DOHH2 (cell line): ENCODE results near the gene ACKR3.

Experiments used
- H3F3A ChIP-seq: fragments of 200-600 bp; sonication (generic), shearing (Covaris generic); 2 replicates; pipeline ENCODE4 v1.6.0; 2016; ENCODE audit warnings: antibody characterized with exemption, mild to moderate bottlenecking; ENCODE audit not compliant: control insufficient read depth, insufficient read depth
- H3K27ac ChIP-seq: fragments of 200-600 bp; sonication (generic); 2 replicates; pipeline ENCODE4 v1.5.1; 2014; ENCODE audit warnings: low read depth, mild to moderate bottlenecking, low read length, moderate library complexity
- H3K27me3 ChIP-seq: fragments of 200-600 bp; sonication (generic); 2 replicates; pipeline ENCODE4 v1.6.1; 2014; ENCODE audit warnings: mild to moderate bottlenecking, low read length, mixed read lengths; ENCODE audit not compliant: control insufficient read depth
- H3K36me3 ChIP-seq: fragments of 200-600 bp; sonication (generic); 2 replicates; pipeline ENCODE4 v1.6.1; 2014; ENCODE audit warnings: mild to moderate bottlenecking, low read length, moderate library complexity, mixed read lengths; ENCODE audit not compliant: control insufficient read depth
- H3K4me1 ChIP-seq: fragments of 200-600 bp; sonication (generic); 2 replicates; pipeline ENCODE4 v1.6.1; 2014; ENCODE audit warnings: mild to moderate bottlenecking, low read length, mixed read lengths; ENCODE audit not compliant: control insufficient read depth
- H3K4me2 ChIP-seq: fragments of 200-600 bp; sonication (generic); 2 replicates; pipeline ENCODE4 v1.6.0; 2014; ENCODE audit warnings: mild to moderate bottlenecking, low read length, moderate library complexity
- H3K4me3 ChIP-seq: fragments of 200-600 bp; sonication (generic); 2 replicates; pipeline ENCODE4 v1.5.1; 2014; ENCODE audit warnings: mild to moderate bottlenecking, low read length, mixed read lengths
- H3K79me2 ChIP-seq: fragments of 200-600 bp; sonication (generic); 2 replicates; pipeline ENCODE4 v1.6.1; 2014; ENCODE audit warnings: mild to moderate bottlenecking, low read length, mixed read lengths; ENCODE audit not compliant: control insufficient read depth
- H3K9me2 ChIP-seq: fragments of 200-600 bp; sonication (generic); replicated peaks from 2 replicates; pipeline ENCODE4 v1.6.1; 2014; ENCODE audit warnings: mild to moderate bottlenecking, low read length, mixed read lengths; ENCODE audit not compliant: control insufficient read depth
- H3K9me3 ChIP-seq: fragments of 200-600 bp; sonication (generic); 2 replicates; pipeline ENCODE4 v1.6.1; 2014; ENCODE audit warnings: antibody characterized with exemption, low read length, mixed read lengths; ENCODE audit not compliant: control insufficient read depth, insufficient read depth
- H4K20me1 ChIP-seq: fragments of 200-600 bp; sonication (generic); 2 replicates; pipeline ENCODE4 v1.6.0; 2014; ENCODE audit warnings: low read depth, mild to moderate bottlenecking, antibody characterized with exemption, low read length, moderate library complexity; ENCODE audit not compliant: control insufficient read depth, insufficient read depth
- EZH2phosphoT487 ChIP-seq: fragments of 200-600 bp; sonication (generic); IDR thresholded peaks from 2 replicates; pipeline ENCODE4 v1.6.1; 2017; ENCODE audit warnings: borderline replicate concordance, mild to moderate bottlenecking, antibody characterized with exemption, low read length, moderate library complexity, mixed read lengths
- TF ChIP-seq, protein P1 (sequence below): fragments of 200-600 bp; sonication (generic); IDR thresholded peaks from one replicate; pipeline ENCODE4 v1.5.1; 2014; ENCODE audit warnings: antibody characterized with exemption, mild to moderate bottlenecking, low read depth, low read length; ENCODE audit not compliant: poor library complexity, severe bottlenecking

ACKR3 gene

DNA sequence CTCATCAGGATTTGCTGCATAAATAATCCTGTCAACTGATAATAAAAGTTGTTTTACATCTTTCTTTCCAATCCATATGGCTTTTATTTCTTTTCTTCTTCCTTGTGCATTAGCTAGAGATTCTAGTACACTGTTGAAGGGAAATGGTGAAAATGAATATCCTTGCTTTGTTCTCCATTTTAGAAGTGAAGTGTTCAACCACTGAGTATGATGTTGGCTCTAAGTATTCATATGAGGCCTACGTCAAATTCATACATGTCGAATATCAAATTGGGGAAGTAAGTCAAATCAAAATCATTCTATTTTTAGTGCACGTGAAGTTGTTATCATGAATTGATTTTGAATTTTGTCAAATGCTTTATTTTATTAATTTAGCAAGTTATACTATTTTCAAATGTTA, 7.8 kb upstream of the ACKR3 start:
- Histone ChIP-seq H3F3A (peaks cover 19% of the 10 kb centered on the region), H3K36me3 (no peaks in the 10 kb centered on the region), H3K4me3 (no peak overlapping the region), H3K27me3 (no peaks in the 10 kb centered on the region), H3K79me2 (no peaks in the 10 kb centered on the region), H3K27ac (no peak overlapping the region), H4K20me1 (no peaks in the 10 kb centered on the region), H3K4me1 (peaks cover 75% of the 10 kb centered on the region), H3K9me2 (no peaks in the 10 kb centered on the region), H3K9me3 (no peaks in the 10 kb centered on the region), H3K4me2 (peak overlapping the region; percentile 32; the same call in 1 of the 2 replicates)
- TF ChIP-seq EZH2phosphoT487: no peak

DNA sequence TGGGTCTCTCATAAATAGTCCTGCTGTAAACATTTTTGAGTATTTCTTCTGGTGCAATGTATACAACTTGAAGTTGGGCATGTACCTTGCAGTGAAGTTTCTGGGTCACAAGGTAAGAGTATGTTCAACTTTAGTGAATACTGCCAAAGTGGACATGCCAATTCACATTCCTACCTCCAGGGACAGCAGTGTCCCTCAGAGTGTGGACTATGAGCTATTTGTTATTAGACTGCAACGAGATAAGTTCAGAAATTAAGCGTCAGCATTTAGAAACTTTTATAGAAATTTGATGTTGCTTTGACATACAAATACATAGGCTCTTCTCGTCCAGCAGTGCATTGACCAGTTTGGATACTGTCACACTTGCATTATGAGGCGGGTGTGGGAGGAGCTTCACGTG, 7.2 kb upstream of the ACKR3 start:
- TF ChIP-seq, protein P1, sequence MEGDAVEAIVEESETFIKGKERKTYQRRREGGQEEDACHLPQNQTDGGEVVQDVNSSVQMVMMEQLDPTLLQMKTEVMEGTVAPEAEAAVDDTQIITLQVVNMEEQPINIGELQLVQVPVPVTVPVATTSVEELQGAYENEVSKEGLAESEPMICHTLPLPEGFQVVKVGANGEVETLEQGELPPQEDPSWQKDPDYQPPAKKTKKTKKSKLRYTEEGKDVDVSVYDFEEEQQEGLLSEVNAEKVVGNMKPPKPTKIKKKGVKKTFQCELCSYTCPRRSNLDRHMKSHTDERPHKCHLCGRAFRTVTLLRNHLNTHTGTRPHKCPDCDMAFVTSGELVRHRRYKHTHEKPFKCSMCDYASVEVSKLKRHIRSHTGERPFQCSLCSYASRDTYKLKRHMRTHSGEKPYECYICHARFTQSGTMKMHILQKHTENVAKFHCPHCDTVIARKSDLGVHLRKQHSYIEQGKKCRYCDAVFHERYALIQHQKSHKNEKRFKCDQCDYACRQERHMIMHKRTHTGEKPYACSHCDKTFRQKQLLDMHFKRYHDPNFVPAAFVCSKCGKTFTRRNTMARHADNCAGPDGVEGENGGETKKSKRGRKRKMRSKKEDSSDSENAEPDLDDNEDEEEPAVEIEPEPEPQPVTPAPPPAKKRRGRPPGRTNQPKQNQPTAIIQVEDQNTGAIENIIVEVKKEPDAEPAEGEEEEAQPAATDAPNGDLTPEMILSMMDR: peak; percentile 29
- TF ChIP-seq EZH2phosphoT487: no peak
- Histone ChIP-seq H3K27me3 (no peaks in the 10 kb centered on the region), H3K79me2 (no peaks in the 10 kb centered on the region), H3K9me2 (no peaks in the 10 kb centered on the region), H3K9me3 (no peaks in the 10 kb centered on the region), H3K36me3 (no peaks in the 10 kb centered on the region), H3K4me3 (no peak overlapping the region), H3K4me1 (peaks cover 75% of the 10 kb centered on the region), H4K20me1 (no peaks in the 10 kb centered on the region), H3K27ac (no peak overlapping the region), H3K4me2 (peak overlapping the region; percentile 32), H3F3A (peaks cover 19% of the 10 kb centered on the region)

DNA sequence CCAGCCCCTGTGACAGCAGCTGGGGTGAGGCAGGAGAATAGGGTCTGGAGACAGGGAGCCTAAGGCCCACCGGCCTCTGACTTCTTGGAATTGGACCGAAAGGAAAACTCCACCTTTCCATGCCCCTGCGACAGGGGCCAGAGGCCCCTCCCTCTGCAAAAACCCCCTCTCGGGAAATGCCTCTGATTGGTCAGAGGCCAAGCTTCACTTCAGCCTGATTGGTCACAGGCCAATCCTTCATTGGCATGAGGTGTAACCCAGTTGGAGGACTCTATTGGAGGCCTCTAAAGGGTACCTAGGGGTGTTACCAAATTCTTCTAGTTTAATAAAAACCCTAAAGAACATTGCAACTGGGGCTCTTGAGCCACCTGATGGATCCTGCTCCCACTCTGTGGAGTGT, 5.7 kb upstream of the ACKR3 start:
- Histone ChIP-seq H3K9me3 (no peaks in the 10 kb centered on the region), H3K4me3 (no peak overlapping the region), H4K20me1 (no peaks in the 10 kb centered on the region), H3K4me1 (peaks cover 83% of the 10 kb centered on the region), H3K36me3 (no peaks in the 10 kb centered on the region), H3K9me2 (no peaks in the 10 kb centered on the region), H3K4me2 (no peak overlapping the region), H3K79me2 (no peaks in the 10 kb centered on the region), H3K27ac (no peak overlapping the region), H3K27me3 (no peaks in the 10 kb centered on the region), H3F3A (peaks cover 21% of the 10 kb centered on the region)
- TF ChIP-seq, protein P1: no peak
- no peak for TF ChIP-seq EZH2phosphoT487

DNA sequence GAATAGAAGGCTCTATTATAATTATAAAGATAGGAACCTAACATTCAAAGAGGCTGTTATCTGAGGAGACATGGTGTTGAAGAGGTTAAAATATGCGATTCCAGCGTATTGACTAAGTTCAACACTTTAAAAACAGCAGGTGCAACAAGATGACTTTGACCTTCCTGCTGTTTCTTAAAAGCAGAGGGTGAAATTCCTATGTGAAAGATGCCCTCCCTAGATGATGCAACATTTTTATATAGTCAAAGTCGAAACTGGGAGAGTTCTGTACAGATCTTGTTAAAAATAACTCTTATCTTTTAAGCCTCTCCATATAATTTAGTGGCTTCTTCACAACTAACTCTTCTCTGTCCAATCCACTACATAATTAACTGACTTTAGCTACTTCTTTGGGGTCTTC, 4.4 kb upstream of the ACKR3 start:
- H3K27me3 ChIP-seq: no peaks in the 10 kb centered on the region
- H3F3A ChIP-seq: peaks cover 24% of the 10 kb centered on the region
- TF ChIP-seq, protein P1: no peak
- no peak for TF ChIP-seq EZH2phosphoT487
- H4K20me1 ChIP-seq: no peaks in the 10 kb centered on the region
- peak overlapping the region; percentile 52 for H3K4me2 ChIP-seq
- peaks cover 84% of the 10 kb centered on the region for H3K4me1 ChIP-seq
- H3K79me2 ChIP-seq: no peaks in the 10 kb centered on the region
- H3K36me3 ChIP-seq: no peaks in the 10 kb centered on the region
- H3K9me2 ChIP-seq: no peaks in the 10 kb centered on the region
- H3K4me3 ChIP-seq: peak overlapping the region; percentile 42
- no peaks in the 10 kb centered on the region for H3K9me3 ChIP-seq
- H3K27ac ChIP-seq: peak overlapping the region; percentile 51
